Heart right ventricle (tissue), 16 donors: ENCODE results near the gene COMMD6. TPM values are rescaled to one million over a fixed set of nuclear protein-coding genes. Genes with fewer than 3 reads are reported as not detected.

Source experiments
- ATAC-seq, 8 donors: fragments of 200-7000 bp; cut with Tn5 transposase; one replicate each; pipeline ENCODE4 v1.9.1; 2020; ENCODE audit warnings: mild to moderate bottlenecking in 8 of 8, moderate library complexity in 8 of 8, moderate number of reproducible peaks in 1 of 8
- DNase-seq, 2 donors: peaks; one replicate each; pipeline ENCODE4 v3.0.0-alpha.2; 2020
- H3K27ac ChIP-seq, 10 donors: fragments of 200-600 bp; sonication (generic) in 2 of 10; one replicate each; pipeline versions ENCODE4 v1.5.0 to v1.8.0; 2020 to 2022; ENCODE audit warnings: mild to moderate bottlenecking in 3 of 10
- H3K27me3 ChIP-seq, 7 donors: fragments of 200-600 bp; one replicate each; pipeline ENCODE4 v1.8.0; 2021 to 2022; ENCODE audit warnings: mild to moderate bottlenecking in 2 of 7
- H3K36me3 ChIP-seq, 9 donors: fragments of 200-600 bp; sonication (generic) in 1 of 9; one replicate each; pipeline versions ENCODE4 v1.5.0 to v1.8.0; 2020 to 2022; ENCODE audit warnings: mild to moderate bottlenecking in 2 of 9
- H3K4me1 ChIP-seq, 9 donors: fragments of 200-600 bp; sonication (generic) in 1 of 9; one replicate each; pipeline versions ENCODE4 v1.5.0 to v1.8.0; 2020 to 2022; ENCODE audit warnings: mild to moderate bottlenecking in 4 of 9
- H3K4me3 ChIP-seq, 10 donors: fragments of 200-600 bp; sonication (generic) in 2 of 10; one replicate each; pipeline versions ENCODE4 v1.5.0 to v1.8.0; 2020 to 2022; ENCODE audit warnings: mild to moderate bottlenecking in 7 of 10, moderate library complexity in 2 of 10
- H3K9me3 ChIP-seq, 11 donors: fragments of 200-600 bp in 10 of 11; sonication (generic) in 2 of 11; one replicate each; pipeline versions ENCODE4 v1.5.0 to v1.8.0; 2013 to 2022; ENCODE audit warnings: mild to moderate bottlenecking in 2 of 11, control low read depth in 1 of 11, moderate library complexity in 1 of 11
- WGBS, 2 donors: extraction: QIAGEN DNeasy Blood & Tissue Kit; methylation state at CpG; one replicate each; pipeline ENCODE4 v1.1.7; 2013; ENCODE audit warnings: inconsistent platforms in 1 of 2; 5-methylcytosine and 5-hydroxymethylcytosine counted together
- intact Hi-C, 10 donors: fragments of 100-400 bp; cut with DNase I; formaldehyde crosslinking; loops; one replicate each; pipeline versions ENCODE4 v1.11.1 to v1.14.2; 2022
- polyA plus RNA-seq, 2 donors: library from polyadenylated mRNA; stranded (reverse); fragments of 200-250 nt; gene quantifications; one replicate each; pipeline ENCODE4 v1.2.3, GENCODE V29; 2013
- total RNA-seq, 10 donors: library from RNA; stranded (reverse); fragmentation: NEBNext Ultra II Directional in 3 of 10; extraction: Animal tissue kit (Norgen Biotek cat#: 25700) in 3 of 10; gene quantifications; one replicate each; pipeline versions ENCODE4 v1.2.1 to v1.2.4, GENCODE V29; 2021 to 2023
- TF ChIP-seq, protein P1 (sequence below), 9 donors: fragments of 200-600 bp; sonication (generic) in 2 of 9; IDR thresholded peaks; one replicate each; pipeline versions ENCODE4 v1.5.0 to v1.8.0; 2021 to 2022; ENCODE audit warnings: antibody characterized with exemption in 9 of 9, mild to moderate bottlenecking in 5 of 9, moderate library complexity in 1 of 9
- donor health status: Arrhythmogenic right ventricular cardiomyopathy.
- donor health status: ischemic (EF 13 %, LVEDD 7.1; RV severe dilation, severe dysfunction).
- donor health status: healthy with polysubstance abuse.
- donor health status: DM: no; HTN: yes; CAD: no.
- donor health status: DM: no; HTN: no; CAD: no.
- donor health status: ischemic (EF 25% LVEDD 6.9; RV normal size, moderate dysfunction).
- donor health status: ischemic (EF 25% LVEDD 5.7; RV mildly dilated, moderate dysfunction).
- donor health status: healthy.
- donor health status: DM: yes; HTN: yes; CAD: no.
- donor health status: Ischemic cardiomyopathy.
- donor health status: ischemic (EF 35%, LVEDD 5.7; RV mildly dilated, moderate dysfunction).
- donor health status: nonischemic (EF 11% LVEDD 7.7; RV severe dilation, severe dysfunction).
- donor health status: DM: yes; HTN: yes; CAD: no.
- donor health status: PGD.
- donor health status: ischemic (EF 29% LVEDD 5.4; RV normal size, mild dysfunction).
- donor health status: nonischemic (EF 23%, LVEDD 6.1; RV moderate dilation, normal function).

COMMD6 gene
- total and polyA plus RNA-seq, 12 donors: 66.4 to 138 (median 122) TPM

DNA sequence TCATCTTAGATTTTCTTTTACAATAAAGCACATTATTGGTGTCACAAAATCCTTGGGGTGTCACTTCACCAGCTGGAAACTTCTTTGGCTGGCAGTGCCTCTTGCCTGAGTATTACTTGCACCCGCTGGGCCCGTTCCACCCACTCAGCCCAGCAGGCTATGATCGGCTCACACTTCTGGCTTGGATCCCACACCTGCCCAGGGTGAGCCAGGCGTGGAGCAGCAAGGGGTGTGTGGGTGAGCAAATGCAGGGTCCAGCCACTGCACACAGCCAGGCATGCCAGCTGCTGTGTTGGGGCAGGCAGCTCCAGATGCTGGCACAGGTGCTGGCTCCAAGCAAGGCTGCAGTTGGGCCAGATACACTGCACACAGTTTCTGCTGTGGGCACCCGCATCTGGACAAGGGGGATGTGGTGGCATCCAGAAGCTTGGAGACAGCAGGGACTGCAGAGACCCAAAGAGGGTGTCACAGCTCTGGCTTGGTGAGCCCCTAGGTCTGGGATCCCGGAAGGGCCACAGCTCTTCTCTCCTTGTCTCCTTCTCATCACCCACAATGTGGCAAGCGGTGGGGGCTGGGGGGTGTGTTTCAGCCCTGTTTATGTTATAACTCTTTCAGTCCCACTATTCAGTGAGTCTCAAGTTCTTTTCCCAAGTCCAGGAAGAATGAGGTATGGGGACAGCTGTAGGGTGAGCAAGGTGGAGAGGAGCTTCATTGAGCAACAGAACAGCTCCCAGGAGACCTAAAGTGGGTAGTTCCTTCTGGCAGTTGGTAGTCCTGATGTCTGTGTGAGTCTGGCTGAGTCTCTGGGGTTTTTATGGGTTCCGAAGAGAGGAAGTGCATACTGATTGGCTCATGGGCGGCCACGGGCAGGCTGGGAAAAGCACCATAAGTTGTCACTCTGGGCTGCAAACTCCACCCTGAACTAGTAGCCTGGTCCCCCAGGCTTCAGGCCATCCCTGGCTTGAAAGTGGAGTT lies 30.3 kb downstream of the COMMD6 start:
- TF ChIP-seq, protein P1, sequence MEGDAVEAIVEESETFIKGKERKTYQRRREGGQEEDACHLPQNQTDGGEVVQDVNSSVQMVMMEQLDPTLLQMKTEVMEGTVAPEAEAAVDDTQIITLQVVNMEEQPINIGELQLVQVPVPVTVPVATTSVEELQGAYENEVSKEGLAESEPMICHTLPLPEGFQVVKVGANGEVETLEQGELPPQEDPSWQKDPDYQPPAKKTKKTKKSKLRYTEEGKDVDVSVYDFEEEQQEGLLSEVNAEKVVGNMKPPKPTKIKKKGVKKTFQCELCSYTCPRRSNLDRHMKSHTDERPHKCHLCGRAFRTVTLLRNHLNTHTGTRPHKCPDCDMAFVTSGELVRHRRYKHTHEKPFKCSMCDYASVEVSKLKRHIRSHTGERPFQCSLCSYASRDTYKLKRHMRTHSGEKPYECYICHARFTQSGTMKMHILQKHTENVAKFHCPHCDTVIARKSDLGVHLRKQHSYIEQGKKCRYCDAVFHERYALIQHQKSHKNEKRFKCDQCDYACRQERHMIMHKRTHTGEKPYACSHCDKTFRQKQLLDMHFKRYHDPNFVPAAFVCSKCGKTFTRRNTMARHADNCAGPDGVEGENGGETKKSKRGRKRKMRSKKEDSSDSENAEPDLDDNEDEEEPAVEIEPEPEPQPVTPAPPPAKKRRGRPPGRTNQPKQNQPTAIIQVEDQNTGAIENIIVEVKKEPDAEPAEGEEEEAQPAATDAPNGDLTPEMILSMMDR (IDR thresholded peaks at IDR 0.05): no peak
- Histone ChIP-seq H3K4me3 (no peak overlapping the region), H3K27me3 (no peaks in the 10 kb centered on the region), H3K4me1 (peaks cover 0 to 20% (median 0%) of the 10 kb centered on the region in 9 donors), H3K27ac (no peak overlapping the region), H3K36me3 (no peaks in the 10 kb centered on the region), H3K9me3 (no peaks in the 10 kb centered on the region)
- intact Hi-C loops: no loop called here
- 87 to 88% methylated on average over 10 of the region's 10 CpGs for WGBS, 2 donors
- no peak for DNase-seq
- peak in 2 of 8 donors; percentile 28 to 37 for ATAC-seq

GRCh38 chr13:75506018-75506417 lies 31.6 kb downstream of the COMMD6 start:
- Histone ChIP-seq H3K27me3 (no peaks in the 10 kb centered on the region), H3K4me3 (no peak overlapping the region), H3K9me3 (no peaks in the 10 kb centered on the region), H3K36me3 (no peaks in the 10 kb centered on the region), H3K27ac (no peak overlapping the region), H3K4me1 (peaks cover 0 to 15% (median 0%) of the 10 kb centered on the region in 9 donors)
- 86 to 89% methylated on average over 1 of the region's 1 CpG for WGBS, 2 donors
- no peak for DNase-seq
- TF ChIP-seq, protein P1 (IDR thresholded peaks at IDR 0.05): no peak
- ATAC-seq: peak in 1 of 8 donors; percentile 25
- intact Hi-C loops: no loop called here

DNA sequence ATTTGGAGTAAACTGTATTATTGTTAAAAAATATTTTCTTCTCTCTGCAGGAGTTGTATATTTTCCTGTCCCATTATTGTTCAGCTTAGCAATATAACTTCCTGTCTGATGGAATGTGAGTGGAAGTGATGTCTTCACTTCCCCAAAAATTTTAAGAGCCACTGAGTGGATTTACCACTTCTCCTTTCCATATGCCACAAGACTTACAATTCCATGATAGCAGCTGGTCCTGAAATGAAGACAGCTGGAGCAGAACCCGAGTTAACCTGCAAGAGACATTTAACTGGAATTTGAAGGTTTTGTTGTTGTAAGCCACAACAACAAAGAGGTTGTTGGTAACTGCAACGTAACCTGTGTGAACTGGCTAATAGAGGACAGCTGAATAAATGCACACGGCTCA lies 32.3 kb downstream of the COMMD6 start:
- no peaks in the 10 kb centered on the region for H3K9me3 ChIP-seq
- no peaks in the 10 kb centered on the region for H3K27me3 ChIP-seq
- DNase-seq: no peak
- H3K4me1 ChIP-seq: peaks cover 0 to 15% (median 0%) of the 10 kb centered on the region in 9 donors
- H3K4me3 ChIP-seq: no peak overlapping the region
- TF ChIP-seq, protein P1 (IDR thresholded peaks at IDR 0.05): no peak
- ATAC-seq: peak in 4 of 8 donors; percentile 20 to 69 (median 50)
- intact Hi-C loops: no loop called here
- no peaks in the 10 kb centered on the region for H3K36me3 ChIP-seq
- H3K27ac ChIP-seq: no peak overlapping the region
- WGBS, 2 donors: 77 to 80% methylated on average over 3 of the region's 3 CpGs

DNA sequence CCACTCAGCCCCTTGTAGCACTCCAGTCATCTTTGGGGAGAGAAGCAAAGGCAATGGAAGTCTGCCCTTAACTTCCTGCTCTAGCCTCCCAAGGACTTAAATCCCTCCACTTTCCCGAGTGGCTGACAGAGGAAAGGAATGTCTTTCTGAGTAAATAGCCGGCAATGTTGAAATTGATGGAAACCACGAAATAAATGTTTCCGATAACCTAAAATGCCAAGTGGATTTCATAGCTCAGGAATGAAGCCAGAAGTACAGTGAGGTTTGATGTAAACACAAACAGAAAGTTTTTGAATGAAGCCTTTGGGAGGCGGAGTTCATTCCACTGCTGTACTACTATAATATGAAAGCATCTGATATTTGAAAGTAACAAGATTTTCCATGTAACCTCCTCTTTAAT lies 41.7 kb downstream of the COMMD6 start:
- ATAC-seq (no peak), DNase-seq (no peak)
- intact Hi-C loops: no loop called here
- no peaks in the 10 kb centered on the region for H3K4me1 ChIP-seq
- H3K9me3 ChIP-seq: no peaks in the 10 kb centered on the region
- H3K36me3 ChIP-seq: no peaks in the 10 kb centered on the region
- no peak overlapping the region for H3K4me3 ChIP-seq
- H3K27ac ChIP-seq: no peak overlapping the region
- WGBS, 2 donors: 89 to 94% methylated on average over 5 of the region's 5 CpGs
- H3K27me3 ChIP-seq: no peaks in the 10 kb centered on the region
- TF ChIP-seq, protein P1 (IDR thresholded peaks at IDR 0.05): no peak
